HCT116 (cell line): ENCODE data around the gene HECW1. TPM values are rescaled to one million over a fixed set of nuclear protein-coding genes. Genes with fewer than 3 reads are reported as not detected.

Source experiments
- ATAC-seq: fragments of 200-7000 bp; cut with Tn5 transposase; 2 replicates; pipeline ENCODE4 v1.9.1; 2020; ENCODE audit warnings: mild to moderate bottlenecking, moderate library complexity
- BruUV-seq: library from RNA; stranded (reverse); fragments of 400-500 nt; replicated peaks from 2 replicates; lab custom pipeline; 2021; lab: Mats Ljungman, UMichigan
- CTCF ChIA-PET: fragments of 300-600 bp; sonication (Branson Sonifier 250); formaldehyde crosslinking; loops from one replicate; lab custom pipeline; 2021; ENCODE audit warnings: antibody characterized with exemption; lab: Charles Lee
- POLR2A ChIA-PET: fragments of 300-600, 350-600 bp; sonication (Branson Sonifier 250); formaldehyde crosslinking; loops from one replicate; lab custom pipeline; 2021; ENCODE audit warnings: antibody characterized with exemption; lab: Charles Lee
- RAD21 ChIA-PET, 2 experiments: fragments of 300-600 bp; sonication (Branson Sonifier 250); formaldehyde crosslinking; loops; one replicate each; lab custom pipeline; 2023; ENCODE audit warnings: low total read pairs in 2 of 2; ENCODE audit not compliant: uncharacterized antibody in 2 of 2, unreplicated experiment in 2 of 2, low non-redundant PET in 1 of 2; lab: Charles Lee
- DNase-seq: peaks from one replicate; pipeline ENCODE4 v3.0.0-alpha.2; 2010; ENCODE audit warnings: low read depth, low spot score
- H2AFZ ChIP-seq: fragments of 200-600 bp; shearing (Covaris generic), sonication (generic); 2 replicates; pipeline ENCODE4 v1.6.1; 2017; ENCODE audit warnings: low read depth, mixed run types, mixed read lengths, antibody characterized with exemption, low read length; ENCODE audit not compliant: poor library complexity, severe bottlenecking
- H3K27ac ChIP-seq: 2 replicates; pipeline ENCODE4 v1.5.1; 2012; ENCODE audit warnings: low read depth, low read length
- H3K27me3 ChIP-seq: fragments of 200-600 bp; sonication (generic); 2 replicates; pipeline ENCODE4 v1.6.1; 2016; ENCODE audit warnings: mixed run types, low read length, mixed read lengths; ENCODE audit not compliant: insufficient read depth
- H3K36me3 ChIP-seq, 2 experiments: fragments of 200-500 bp in 1 of 2; fragments of 200-600 bp in 1 of 2; sonication (Bioruptor generic) in 1 of 2; sonication (generic) in 1 of 2; 2 replicates each; pipeline versions ENCODE4 v1.5.1 to v1.6.1; 2014 to 2016; ENCODE audit warnings: low read length in 2 of 2, inconsistent platforms in 1 of 2, mixed read lengths in 1 of 2, mixed run types in 1 of 2; ENCODE audit not compliant: insufficient read depth in 2 of 2, control insufficient read depth in 1 of 2
- H3K4me1 ChIP-seq, 2 experiments: fragments of 200-600 bp in 1 of 2; sonication (generic) in 1 of 2; 2 replicates each; pipeline versions ENCODE4 v1.5.1 to v1.6.1; 2012 to 2017; ENCODE audit warnings: low read length in 2 of 2, inconsistent platforms in 1 of 2, mild to moderate bottlenecking in 1 of 2, mixed read lengths in 1 of 2, mixed run types in 1 of 2, moderate library complexity in 1 of 2; ENCODE audit not compliant: insufficient read depth in 2 of 2, control insufficient read depth in 1 of 2
- H3K4me2 ChIP-seq: fragments of 200-600 bp; sonication (generic); 2 replicates; pipeline ENCODE4 v1.6.1; 2017; ENCODE audit warnings: mixed run types, low read length, mixed read lengths
- H3K4me3 ChIP-seq, 2 experiments: fragments of 200-600 bp in 1 of 2; sonication (generic) in 1 of 2; replicated peaks in 1 of 2; 2 replicates each; pipeline ENCODE4 v1.5.1; 2011 to 2016; ENCODE audit warnings: low read length in 2 of 2, control low read depth in 1 of 2, low read depth in 1 of 2, mild to moderate bottlenecking in 1 of 2, mixed read lengths in 1 of 2, mixed run types in 1 of 2
- H3K79me2 ChIP-seq: fragments of 200-600 bp; sonication (generic); 2 replicates; pipeline ENCODE4 v1.6.1; 2017; ENCODE audit warnings: mild to moderate bottlenecking, mixed run types, low read length, moderate library complexity, mixed read lengths; ENCODE audit not compliant: insufficient read depth
- H3K9ac ChIP-seq: fragments of 200-600 bp; sonication (generic); 2 replicates; pipeline ENCODE4 v1.6.1; 2016; ENCODE audit warnings: low read length, mixed read lengths
- H3K9me2 ChIP-seq: fragments of 200-600 bp; sonication (generic), shearing (Covaris generic); 2 replicates; pipeline ENCODE4 v1.6.1; 2017; ENCODE audit warnings: mixed run types, mild to moderate bottlenecking, moderate library complexity; ENCODE audit not compliant: insufficient read depth
- H3K9me3 ChIP-seq, 2 experiments: fragments of 200-500 bp in 1 of 2; fragments of 200-600 bp in 1 of 2; sonication (Bioruptor generic) in 1 of 2; sonication (generic) in 1 of 2; 2 replicates each; pipeline ENCODE4 v1.6.1; 2014 to 2017; ENCODE audit warnings: low read length in 2 of 2, mixed read lengths in 2 of 2, inconsistent platforms in 1 of 2, low read depth in 1 of 2, mild to moderate bottlenecking in 1 of 2, mixed run types in 1 of 2, moderate library complexity in 1 of 2; ENCODE audit not compliant: control insufficient read depth in 1 of 2, insufficient read depth in 1 of 2
- H4K20me1 ChIP-seq: fragments of 200-600 bp; sonication (generic), shearing (Covaris generic); 2 replicates; pipeline ENCODE4 v1.6.1; 2017; ENCODE audit warnings: mixed run types, mild to moderate bottlenecking, moderate library complexity; ENCODE audit not compliant: insufficient read depth
- CBX3 ChIP-seq: IDR thresholded peaks from 2 replicates; pipeline ENCODE4 v1.6.1; 2012; ENCODE audit warnings: low read depth
- CEBPB ChIP-seq: IDR thresholded peaks from 2 replicates; pipeline ENCODE4 v1.6.1; 2012; ENCODE audit warnings: low read depth
- EGR1 ChIP-seq: IDR thresholded peaks from 2 replicates; pipeline ENCODE4 v1.6.1; 2012; ENCODE audit warnings: low read depth
- EZH2phosphoT487 ChIP-seq: fragments of 200-600 bp; IDR thresholded peaks from 2 replicates; pipeline ENCODE4 v1.6.1; 2018; ENCODE audit warnings: antibody characterized with exemption, borderline replicate concordance
- MAX ChIP-seq: IDR thresholded peaks from 2 replicates; pipeline ENCODE4 v1.6.1; 2012
- SIN3A ChIP-seq: IDR thresholded peaks from 2 replicates; pipeline ENCODE4 v1.6.1; 2012; ENCODE audit warnings: low read depth
- SP1 ChIP-seq: IDR thresholded peaks from 2 replicates; pipeline ENCODE4 v1.6.1; 2012; ENCODE audit warnings: low read depth
- SRF ChIP-seq: IDR thresholded peaks from 2 replicates; pipeline ENCODE4 v1.6.1; 2012; ENCODE audit warnings: low read depth
- ZBTB33 ChIP-seq: IDR thresholded peaks from 2 replicates; pipeline ENCODE4 v1.6.1; 2011; ENCODE audit warnings: mild to moderate bottlenecking, low read length, moderate library complexity; ENCODE audit not compliant: insufficient replicate concordance; ENCODE audit errors: extremely low read depth
- ZFX ChIP-seq: fragments of 450-650 bp; IDR thresholded peaks from 2 replicates; pipeline ENCODE4 v1.6.1; 2017
- intact Hi-C: fragments of 100-400 bp; cut with micrococcal nuclease; formaldehyde crosslinking; loops from 2 replicates; pipeline ENCODE4 v1.10.0; 2022
- total RNA-seq: library from RNA; stranded (reverse); gene quantifications from one replicate; pipeline ENCODE4 v1.2.1, GENCODE V29; 2021; ENCODE audit not compliant: unreplicated experiment
- TF ChIP-seq, protein P1 (sequence below): IDR thresholded peaks from 2 replicates; pipeline ENCODE4 v1.6.1; 2012; ENCODE audit warnings: low read depth
- TF ChIP-seq, protein P2 (sequence below), 3 experiments: fragments of 200-600 bp in 1 of 3; sonication (generic) in 1 of 3; IDR thresholded peaks in 2 of 3; conservative IDR thresholded peaks in 1 of 3; 2 replicates each; pipeline ENCODE4 v1.5.1; 2012 to 2017; ENCODE audit warnings: low read depth in 2 of 3, low read length in 2 of 3, antibody characterized with exemption in 1 of 3, borderline replicate concordance in 1 of 3, control low read depth in 1 of 3, mild to moderate bottlenecking in 1 of 3, mixed read lengths in 1 of 3, mixed run types in 1 of 3, moderate library complexity in 1 of 3; ENCODE audit not compliant: insufficient read depth in 1 of 3

The HECW1 gene
- total RNA-seq, 1 experiment from 2014 or later = 5.6 TPM

DNA sequence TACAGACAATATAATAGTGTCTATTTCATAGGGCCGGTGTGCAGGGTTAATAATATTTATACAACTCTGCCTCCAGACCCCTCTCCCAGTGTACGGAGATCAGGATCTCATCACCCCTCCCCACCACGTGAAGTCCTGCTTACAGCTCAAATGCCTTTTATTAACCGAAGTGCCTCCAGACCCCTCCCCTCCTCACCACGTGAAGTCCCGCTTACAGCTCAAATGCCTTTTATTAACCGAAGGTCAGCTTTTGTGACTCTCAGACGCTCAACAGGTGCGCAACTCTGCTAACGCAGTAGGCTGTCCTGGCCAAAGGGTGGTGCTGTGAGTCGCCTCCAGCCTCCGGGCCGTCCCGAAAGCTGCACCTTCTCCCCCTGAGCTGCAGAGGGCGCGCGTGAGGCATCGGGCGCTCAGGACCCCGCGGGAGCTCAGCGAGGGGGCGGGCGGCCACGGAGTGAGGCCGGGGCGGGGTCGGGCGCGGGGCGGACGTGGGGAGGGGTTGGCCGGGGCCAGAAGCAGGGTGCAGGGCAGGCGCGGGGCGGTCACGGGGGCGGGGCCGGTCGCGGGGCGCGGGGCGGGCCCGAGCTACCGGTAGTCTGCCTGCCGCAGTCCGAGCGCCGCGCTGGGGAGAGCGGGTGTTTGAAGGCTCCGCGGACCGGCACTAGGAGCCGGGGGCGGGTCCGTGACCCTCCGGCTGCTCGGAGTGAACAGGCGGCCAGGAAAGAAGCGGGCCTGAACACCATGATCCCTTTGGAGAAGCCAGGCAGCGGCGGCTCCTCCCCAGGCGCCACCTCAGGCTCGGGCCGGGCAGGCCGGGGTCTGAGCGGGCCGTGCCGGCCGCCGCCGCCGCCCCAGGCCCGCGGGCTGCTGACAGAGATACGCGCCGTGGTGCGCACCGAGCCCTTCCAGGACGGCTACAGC is 470.3 kb downstream of the HECW1 start, which contains the start of gene STK17A (continued):
- TF ChIP-seq, protein P1, sequence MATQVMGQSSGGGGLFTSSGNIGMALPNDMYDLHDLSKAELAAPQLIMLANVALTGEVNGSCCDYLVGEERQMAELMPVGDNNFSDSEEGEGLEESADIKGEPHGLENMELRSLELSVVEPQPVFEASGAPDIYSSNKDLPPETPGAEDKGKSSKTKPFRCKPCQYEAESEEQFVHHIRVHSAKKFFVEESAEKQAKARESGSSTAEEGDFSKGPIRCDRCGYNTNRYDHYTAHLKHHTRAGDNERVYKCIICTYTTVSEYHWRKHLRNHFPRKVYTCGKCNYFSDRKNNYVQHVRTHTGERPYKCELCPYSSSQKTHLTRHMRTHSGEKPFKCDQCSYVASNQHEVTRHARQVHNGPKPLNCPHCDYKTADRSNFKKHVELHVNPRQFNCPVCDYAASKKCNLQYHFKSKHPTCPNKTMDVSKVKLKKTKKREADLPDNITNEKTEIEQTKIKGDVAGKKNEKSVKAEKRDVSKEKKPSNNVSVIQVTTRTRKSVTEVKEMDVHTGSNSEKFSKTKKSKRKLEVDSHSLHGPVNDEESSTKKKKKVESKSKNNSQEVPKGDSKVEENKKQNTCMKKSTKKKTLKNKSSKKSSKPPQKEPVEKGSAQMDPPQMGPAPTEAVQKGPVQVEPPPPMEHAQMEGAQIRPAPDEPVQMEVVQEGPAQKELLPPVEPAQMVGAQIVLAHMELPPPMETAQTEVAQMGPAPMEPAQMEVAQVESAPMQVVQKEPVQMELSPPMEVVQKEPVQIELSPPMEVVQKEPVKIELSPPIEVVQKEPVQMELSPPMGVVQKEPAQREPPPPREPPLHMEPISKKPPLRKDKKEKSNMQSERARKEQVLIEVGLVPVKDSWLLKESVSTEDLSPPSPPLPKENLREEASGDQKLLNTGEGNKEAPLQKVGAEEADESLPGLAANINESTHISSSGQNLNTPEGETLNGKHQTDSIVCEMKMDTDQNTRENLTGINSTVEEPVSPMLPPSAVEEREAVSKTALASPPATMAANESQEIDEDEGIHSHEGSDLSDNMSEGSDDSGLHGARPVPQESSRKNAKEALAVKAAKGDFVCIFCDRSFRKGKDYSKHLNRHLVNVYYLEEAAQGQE = no peak

GRCh38 chr7:43583424-43584194 is 471.2 kb downstream of the HECW1 start:
- no peaks in the 10 kb centered on the region for H4K20me1 ChIP-seq
- no peaks in the 10 kb centered on the region for H3K9me2 ChIP-seq
- no peaks in the 10 kb centered on the region for H3K36me3 ChIP-seq
- POLR2A ChIA-PET = interaction anchor here (0.6 to 2.2 kb wide), 13 partner anchors 11 to 653 kb away, joined by 3 to 46 read pairs (median 8); partner anchors contain the start of gene COA1
- ATAC-seq (peak; percentile 30; the same call in 1 of the 2 replicates), DNase-seq (no peak)
- no peaks in the 10 kb centered on the region for H3K27me3 ChIP-seq
- intact Hi-C loops = loop anchor here (1.0 to 5.0 kb wide), 3 partner anchors 138 to 641 kb away; no protein-coding TSS in a partner anchor
- H3K79me2 ChIP-seq = peaks cover 50% of the 10 kb centered on the region
- no TSS peak for BruUV-seq
- H3K4me3 ChIP-seq = peak overlapping the region; percentile 64 to 85
- H2AFZ ChIP-seq = no peak overlapping the region
- peak overlapping the region; percentile 64 for H3K9ac ChIP-seq
- no peaks in the 10 kb centered on the region for H3K9me3 ChIP-seq
- peaks cover 8 to 21% of the 10 kb centered on the region in 2 experiments; a peak in 3 of 4 replicates for H3K4me1 ChIP-seq
- CTCF ChIA-PET = interaction anchor here (0.8 to 3.7 kb wide), 46 partner anchors 7 to 652 kb away, joined by 3 to 194 read pairs (median 5); partner anchors contain the start of genes COA1, MRPL32 and PSMA2
- peak overlapping the region; percentile 82 for H3K27ac ChIP-seq
- RAD21 ChIA-PET = interaction anchor here (0.8 to 2.5 kb wide), 8 partner anchors 14 to 255 kb away, joined by 3 to 35 read pairs (median 5); no protein-coding TSS in a partner anchor
- H3K4me2 ChIP-seq = peak overlapping the region; percentile 76
- TF ChIP-seq MAX (peak; percentile 51), ZBTB33 (no peak), SP1 (no peak), EZH2phosphoT487 (no peak), EGR1 (no peak), SIN3A (no peak; the same call in 1 of the 2 replicates), ZFX (peak; percentile 69; the same call in 1 of the 2 replicates), CBX3 (no peak), SRF (no peak), CEBPB (no peak)
- TF ChIP-seq, protein P2, sequence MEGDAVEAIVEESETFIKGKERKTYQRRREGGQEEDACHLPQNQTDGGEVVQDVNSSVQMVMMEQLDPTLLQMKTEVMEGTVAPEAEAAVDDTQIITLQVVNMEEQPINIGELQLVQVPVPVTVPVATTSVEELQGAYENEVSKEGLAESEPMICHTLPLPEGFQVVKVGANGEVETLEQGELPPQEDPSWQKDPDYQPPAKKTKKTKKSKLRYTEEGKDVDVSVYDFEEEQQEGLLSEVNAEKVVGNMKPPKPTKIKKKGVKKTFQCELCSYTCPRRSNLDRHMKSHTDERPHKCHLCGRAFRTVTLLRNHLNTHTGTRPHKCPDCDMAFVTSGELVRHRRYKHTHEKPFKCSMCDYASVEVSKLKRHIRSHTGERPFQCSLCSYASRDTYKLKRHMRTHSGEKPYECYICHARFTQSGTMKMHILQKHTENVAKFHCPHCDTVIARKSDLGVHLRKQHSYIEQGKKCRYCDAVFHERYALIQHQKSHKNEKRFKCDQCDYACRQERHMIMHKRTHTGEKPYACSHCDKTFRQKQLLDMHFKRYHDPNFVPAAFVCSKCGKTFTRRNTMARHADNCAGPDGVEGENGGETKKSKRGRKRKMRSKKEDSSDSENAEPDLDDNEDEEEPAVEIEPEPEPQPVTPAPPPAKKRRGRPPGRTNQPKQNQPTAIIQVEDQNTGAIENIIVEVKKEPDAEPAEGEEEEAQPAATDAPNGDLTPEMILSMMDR (IDR thresholded peaks at IDR 0.05 in 2 of 3, conservative IDR thresholded peaks at IDR 0.05 in 1 of 3; ENCODE audit: borderline replicate concordance in 1 of 3, insufficient read depth in 1 of 3, low read depth in 2 of 3, low read length in 2 of 3) = peak in 1 of 3 experiments; percentile 3; a peak in 1 of 6 replicates
